Endothelial cell (in vitro differentiated cells): Measurements from ENCODE around the gene MYH13. TPM values are rescaled to one million over a fixed set of nuclear protein-coding genes. Genes with fewer than 3 reads are reported as not detected.

Experiments used
- DNase-seq: peaks from one replicate; pipeline ENCODE4 v3.0.0; 2021; ENCODE audit warnings: low spot score
- H3K27ac Mint-ChIP-seq: one replicate; pipeline ENCODE4 v1.8.0; 2021; ENCODE audit warnings: mixed read lengths, inconsistent platforms; ENCODE audit not compliant: unreplicated experiment
- H3K27me3 Mint-ChIP-seq: one replicate; pipeline ENCODE4 v1.8.0; 2021; ENCODE audit warnings: mild to moderate bottlenecking, moderate library complexity, mixed read lengths, inconsistent platforms; ENCODE audit not compliant: unreplicated experiment
- H3K36me3 Mint-ChIP-seq: one replicate; pipeline ENCODE4 v1.8.0; 2021; ENCODE audit warnings: mild to moderate bottlenecking, low read depth, mixed read lengths, inconsistent platforms; ENCODE audit not compliant: unreplicated experiment
- H3K4me1 Mint-ChIP-seq: one replicate; pipeline ENCODE4 v1.8.0; 2021; ENCODE audit warnings: mild to moderate bottlenecking, mixed read lengths, inconsistent platforms; ENCODE audit not compliant: unreplicated experiment
- H3K4me3 Mint-ChIP-seq: one replicate; pipeline ENCODE4 v1.8.0; 2021; ENCODE audit warnings: mild to moderate bottlenecking, mixed read lengths, inconsistent platforms; ENCODE audit not compliant: unreplicated experiment
- H3K9me3 Mint-ChIP-seq: one replicate; pipeline ENCODE4 v1.8.0; 2021; ENCODE audit warnings: mixed read lengths, inconsistent platforms; ENCODE audit not compliant: unreplicated experiment
- total RNA-seq: library from RNA; stranded (reverse); fragmentation: NEBNext Ultra II Directional; extraction: Animal tissue kit (Norgen Biotek cat#: 25700); gene quantifications from one replicate; pipeline ENCODE4 v1.2.1, GENCODE V29; 2021; ENCODE audit not compliant: unreplicated experiment
- TF ChIP-seq, protein P1 (sequence below): fragments of 200-600 bp; sonication (generic); IDR thresholded peaks from one replicate; pipeline ENCODE4 v1.5.0; 2021; ENCODE audit warnings: antibody characterized with exemption; ENCODE audit not compliant: unreplicated experiment

The MYH13 gene
- total RNA-seq, 1 donor from 2014 or later = 0.05 TPM

DNA sequence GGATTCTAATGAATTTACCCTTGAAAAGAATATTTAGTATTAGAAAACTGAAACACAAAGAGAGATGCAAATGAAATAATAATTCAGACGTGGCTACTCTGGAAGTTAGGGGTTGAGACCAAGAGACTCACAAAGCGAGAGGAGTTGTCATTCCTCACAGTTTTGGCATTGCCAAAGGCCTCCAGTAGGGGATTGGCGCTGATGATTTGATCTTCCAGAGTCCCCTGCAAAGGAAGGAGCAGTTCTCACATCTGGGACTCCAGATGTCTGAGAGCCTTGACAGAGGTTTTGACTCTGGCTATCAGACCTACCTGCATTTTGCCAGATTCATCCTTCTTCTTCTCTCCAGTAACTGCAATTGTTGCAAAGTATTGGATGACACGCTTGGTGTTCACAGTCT is 42.4 kb upstream of the MYH13 start:
- H3K4me1 Mint-ChIP-seq = peaks cover 2% of the 10 kb centered on the region
- no peak overlapping the region for H3K27ac Mint-ChIP-seq
- H3K4me3 Mint-ChIP-seq = no peak overlapping the region
- no peaks in the 10 kb centered on the region for H3K36me3 Mint-ChIP-seq
- TF ChIP-seq, protein P1, sequence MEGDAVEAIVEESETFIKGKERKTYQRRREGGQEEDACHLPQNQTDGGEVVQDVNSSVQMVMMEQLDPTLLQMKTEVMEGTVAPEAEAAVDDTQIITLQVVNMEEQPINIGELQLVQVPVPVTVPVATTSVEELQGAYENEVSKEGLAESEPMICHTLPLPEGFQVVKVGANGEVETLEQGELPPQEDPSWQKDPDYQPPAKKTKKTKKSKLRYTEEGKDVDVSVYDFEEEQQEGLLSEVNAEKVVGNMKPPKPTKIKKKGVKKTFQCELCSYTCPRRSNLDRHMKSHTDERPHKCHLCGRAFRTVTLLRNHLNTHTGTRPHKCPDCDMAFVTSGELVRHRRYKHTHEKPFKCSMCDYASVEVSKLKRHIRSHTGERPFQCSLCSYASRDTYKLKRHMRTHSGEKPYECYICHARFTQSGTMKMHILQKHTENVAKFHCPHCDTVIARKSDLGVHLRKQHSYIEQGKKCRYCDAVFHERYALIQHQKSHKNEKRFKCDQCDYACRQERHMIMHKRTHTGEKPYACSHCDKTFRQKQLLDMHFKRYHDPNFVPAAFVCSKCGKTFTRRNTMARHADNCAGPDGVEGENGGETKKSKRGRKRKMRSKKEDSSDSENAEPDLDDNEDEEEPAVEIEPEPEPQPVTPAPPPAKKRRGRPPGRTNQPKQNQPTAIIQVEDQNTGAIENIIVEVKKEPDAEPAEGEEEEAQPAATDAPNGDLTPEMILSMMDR = no peak
- H3K27me3 Mint-ChIP-seq = peaks cover 1% of the 10 kb centered on the region
- H3K9me3 Mint-ChIP-seq = no peaks in the 10 kb centered on the region
- DNase-seq = no peak

GRCh38 chr17:10403589-10403988 is 30.8 kb upstream of the MYH13 start:
- Mint-ChIP-seq H3K9me3 (no peaks in the 10 kb centered on the region), H3K36me3 (no peaks in the 10 kb centered on the region), H3K4me3 (no peak overlapping the region), H3K27me3 (peaks cover 2% of the 10 kb centered on the region), H3K27ac (no peak overlapping the region), H3K4me1 (no peaks in the 10 kb centered on the region)
- DNase-seq = no peak
- TF ChIP-seq, protein P1 = no peak

DNA sequence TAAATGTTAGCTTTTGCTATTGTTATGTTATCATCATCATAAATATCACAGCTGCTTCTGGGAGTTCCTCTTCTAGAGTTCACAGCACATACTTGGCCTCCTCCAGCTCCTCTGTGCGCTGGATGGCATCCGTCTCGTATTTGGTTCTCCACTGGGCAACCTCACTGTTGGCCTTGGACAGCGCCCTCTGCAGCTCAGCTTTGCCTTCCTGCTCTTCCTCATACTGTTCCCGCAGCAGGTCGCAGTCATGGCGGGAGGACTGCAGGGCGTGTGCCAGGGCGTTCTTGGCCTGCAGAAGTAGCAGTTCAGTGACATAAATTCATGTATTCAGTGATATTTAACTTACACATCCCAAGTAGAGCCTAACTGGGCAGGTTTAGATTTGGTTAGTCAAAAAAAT is 25.5 kb upstream of the MYH13 start:
- TF ChIP-seq, protein P1 = no peak
- Mint-ChIP-seq H3K9me3 (no peaks in the 10 kb centered on the region), H3K27me3 (peaks cover 2% of the 10 kb centered on the region), H3K4me1 (no peaks in the 10 kb centered on the region), H3K4me3 (no peak overlapping the region), H3K27ac (no peak overlapping the region), H3K36me3 (no peaks in the 10 kb centered on the region)
- DNase-seq = no peak

GRCh38 chr17:10396524-10397163 is 23.8 kb upstream of the MYH13 start:
- H3K27ac Mint-ChIP-seq = no peak overlapping the region
- TF ChIP-seq, protein P1 = no peak
- H3K4me1 Mint-ChIP-seq = no peaks in the 10 kb centered on the region
- no peak for DNase-seq
- no peaks in the 10 kb centered on the region for H3K9me3 Mint-ChIP-seq
- no peaks in the 10 kb centered on the region for H3K36me3 Mint-ChIP-seq
- no peak overlapping the region for H3K4me3 Mint-ChIP-seq
- peaks cover 2% of the 10 kb centered on the region for H3K27me3 Mint-ChIP-seq

GRCh38 chr17:10394201-10394887 is 21.5 kb upstream of the MYH13 start:
- DNase-seq = no peak
- TF ChIP-seq, protein P1 = no peak
- Mint-ChIP-seq H3K27me3 (no peaks in the 10 kb centered on the region), H3K36me3 (no peaks in the 10 kb centered on the region), H3K27ac (no peak overlapping the region), H3K4me1 (no peaks in the 10 kb centered on the region), H3K4me3 (no peak overlapping the region), H3K9me3 (no peaks in the 10 kb centered on the region)
